GM18907 (cell line): Measurements from ENCODE around the gene BCL11A.
A peak's percentile ranks its signal among the peaks of the same experiment; 100 is the strongest.

Experiments
- ATAC-seq: cut with Tn5 transposase; IDR thresholded peaks from one replicate; pipeline ENCODE4 v1.9.1; 2021; ENCODE audit warnings: mild to moderate bottlenecking, moderate library complexity; ENCODE audit not compliant: unreplicated experiment

BCL11A gene

DNA sequence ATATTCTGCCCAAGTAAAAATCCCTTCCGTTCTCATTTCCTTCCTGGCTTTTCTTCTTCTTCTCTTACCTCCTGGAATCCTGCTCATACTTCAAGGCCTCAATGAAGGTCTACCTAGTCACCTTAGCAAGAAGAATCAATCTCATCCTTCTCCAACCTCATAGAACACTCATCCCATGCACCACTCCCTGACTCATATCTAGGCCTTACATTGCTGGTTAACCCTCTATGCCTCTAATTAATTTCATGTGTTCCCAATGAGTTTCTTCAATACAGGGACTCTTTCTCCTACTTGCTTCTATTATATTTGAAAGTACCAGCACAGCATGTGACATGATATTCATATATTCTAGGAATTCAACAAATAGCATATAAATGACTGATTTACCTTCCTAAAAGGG lies 63.0 kb downstream of the BCL11A start:
- no peak for ATAC-seq

DNA sequence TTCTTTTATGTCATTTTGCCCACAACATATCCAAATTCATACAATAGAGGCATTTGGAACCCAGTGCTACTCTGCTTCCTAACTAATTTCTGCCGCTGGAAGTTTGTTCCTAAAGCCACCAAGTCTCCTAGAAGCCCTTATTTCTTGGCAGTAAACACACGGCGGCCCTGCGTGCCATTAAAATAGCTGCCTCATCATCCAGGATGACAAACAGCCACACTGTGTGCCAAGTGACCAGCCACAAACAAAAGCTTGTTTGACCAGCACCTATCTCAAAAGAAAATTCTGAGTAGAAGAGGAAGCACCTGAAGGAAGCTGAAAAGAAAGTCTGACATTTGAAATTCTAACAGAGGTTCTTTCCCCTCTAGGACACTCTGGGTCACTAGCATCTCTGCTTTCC lies 64.2 kb downstream of the BCL11A start:
- ATAC-seq: no peak

DNA sequence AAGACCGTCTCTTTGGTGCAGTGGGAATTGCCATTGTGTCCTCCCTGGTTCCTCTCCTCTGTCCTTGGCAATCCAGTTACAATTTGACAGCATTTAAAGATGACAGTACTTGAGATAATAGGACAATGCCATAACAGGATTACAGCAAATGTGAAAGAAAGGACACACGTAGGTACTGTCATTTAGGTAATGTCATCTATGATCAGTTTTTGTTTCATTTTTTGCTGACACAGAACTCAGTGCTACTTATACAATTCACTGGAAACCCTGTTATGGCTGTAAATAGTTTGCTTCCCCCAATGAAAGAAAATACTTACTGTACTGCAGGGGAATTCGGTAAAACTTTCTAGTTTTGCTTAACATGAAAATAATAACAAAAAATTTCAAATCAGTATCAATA lies 65.2 kb downstream of the BCL11A start:
- peak; percentile 54 for ATAC-seq

DNA sequence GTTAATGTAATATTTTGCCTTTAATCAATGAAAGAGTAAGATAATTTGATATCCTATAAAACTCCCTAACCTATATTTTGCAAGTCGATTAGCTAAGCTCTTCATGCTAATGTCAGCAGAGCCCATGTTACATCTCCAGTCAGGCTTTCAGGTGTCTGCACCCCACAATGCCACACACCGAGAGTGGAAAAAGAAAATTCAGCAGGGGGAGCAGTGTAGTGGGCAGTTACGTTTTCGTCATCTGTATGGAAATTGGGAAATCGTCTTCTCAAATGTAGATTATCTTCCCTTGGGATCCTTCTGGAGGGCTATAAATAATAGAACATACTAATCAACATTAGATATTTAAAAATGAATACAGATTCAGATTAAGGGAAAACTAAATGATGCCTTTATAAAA lies 66.3 kb downstream of the BCL11A start:
- ATAC-seq: no peak

DNA sequence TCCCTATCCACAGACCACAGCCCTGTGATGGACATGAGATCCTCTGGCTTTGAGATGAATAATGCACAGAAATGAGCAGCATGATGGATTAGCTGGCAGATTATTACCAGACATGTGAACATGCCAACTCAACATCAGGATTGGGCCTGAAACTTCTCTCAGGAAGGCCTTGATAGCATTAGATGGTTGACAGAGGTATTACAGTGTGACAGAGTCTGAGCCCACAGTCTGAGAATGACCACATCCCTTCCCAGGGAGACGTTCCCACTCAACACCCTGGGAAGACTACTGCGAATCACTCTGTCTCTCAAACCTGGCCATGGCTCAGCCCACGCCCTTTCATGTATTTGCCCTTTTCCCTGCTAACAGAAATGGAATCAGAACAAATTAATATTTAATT lies 66.9 kb downstream of the BCL11A start:
- ATAC-seq: no peak

DNA sequence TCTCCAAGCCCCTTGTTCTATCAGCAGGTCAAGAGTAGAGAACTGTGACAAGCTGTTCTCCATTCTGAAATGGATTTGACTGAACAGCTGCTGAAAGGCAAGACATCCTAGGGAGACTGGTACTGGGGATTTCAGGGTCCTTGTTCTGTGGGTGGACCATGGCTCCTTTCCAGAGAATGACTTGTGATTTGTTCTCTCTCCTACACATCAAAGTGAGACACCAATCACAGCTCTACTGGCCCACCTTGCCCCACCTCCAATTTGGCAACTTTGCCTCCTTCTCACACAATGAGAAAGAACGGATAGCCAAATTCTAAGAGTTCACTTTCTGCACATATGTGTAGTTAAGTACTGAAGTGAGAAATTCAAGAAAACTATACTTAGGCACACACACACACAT lies 67.4 kb downstream of the BCL11A start:
- ATAC-seq: no peak

DNA sequence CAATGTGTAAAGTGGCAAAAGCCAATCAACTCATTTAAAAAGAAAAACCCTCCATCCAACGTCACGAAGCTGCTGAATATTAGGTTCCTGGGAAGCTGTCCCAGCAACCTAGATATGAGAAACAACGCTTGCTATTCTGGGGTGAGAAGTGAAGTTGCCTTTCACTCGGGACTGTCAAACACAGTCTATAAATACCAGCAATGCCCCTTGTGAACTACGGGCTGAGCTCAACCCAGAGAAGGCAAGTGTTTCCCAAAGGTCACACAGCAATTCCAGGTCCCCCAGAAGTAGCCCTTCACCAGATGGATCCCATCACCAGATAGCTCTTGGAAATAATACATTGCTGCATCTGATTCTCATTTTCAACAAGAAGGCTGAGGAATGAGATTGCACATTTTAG lies 67.9 kb downstream of the BCL11A start:
- no peak for ATAC-seq

DNA sequence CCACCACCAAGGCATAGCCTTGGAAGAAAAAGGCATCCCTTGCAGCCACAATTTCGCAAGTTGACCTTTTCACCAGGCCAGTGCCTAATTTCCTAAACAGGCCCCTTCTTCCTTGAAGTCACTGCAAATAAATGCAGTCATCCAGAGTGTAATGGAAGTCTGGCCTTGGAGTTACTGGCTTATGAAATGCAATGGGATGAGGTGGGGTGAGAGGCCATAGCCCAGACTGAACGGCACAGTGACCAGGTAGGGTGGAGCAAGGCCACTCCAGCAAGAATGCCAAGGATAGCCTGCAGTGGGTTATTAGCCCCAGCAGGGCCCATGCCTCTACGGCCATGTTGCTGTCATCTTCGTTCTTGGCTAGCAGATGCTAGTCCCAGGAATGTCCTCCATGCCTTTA lies 68.4 kb downstream of the BCL11A start:
- no peak for ATAC-seq

DNA sequence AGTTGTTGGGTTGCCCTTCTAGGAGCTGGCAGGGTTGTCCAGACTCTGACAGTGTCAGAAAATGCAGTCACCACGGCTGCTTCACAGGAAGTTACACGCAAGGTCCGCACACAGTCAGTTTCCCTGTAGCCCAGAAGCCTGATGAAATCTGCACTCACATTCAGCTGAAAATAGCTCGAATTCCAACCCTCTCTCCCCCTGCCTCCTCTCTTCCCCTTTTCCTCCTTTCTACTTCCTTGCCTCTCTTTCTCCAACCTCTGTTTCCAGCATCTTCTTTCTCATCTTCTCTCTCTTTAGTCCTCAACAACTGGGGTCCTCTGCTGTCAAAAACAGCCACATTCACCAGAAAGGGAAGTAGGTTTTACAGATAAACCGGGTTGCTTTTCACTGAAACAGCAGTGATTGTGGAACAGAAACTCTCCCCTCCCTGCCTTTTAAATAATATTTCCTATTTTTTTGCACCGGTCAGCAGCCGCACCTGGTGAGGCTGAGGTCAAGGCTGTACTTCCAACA lies 69.3 kb downstream of the BCL11A start:
- ATAC-seq: no peak

DNA sequence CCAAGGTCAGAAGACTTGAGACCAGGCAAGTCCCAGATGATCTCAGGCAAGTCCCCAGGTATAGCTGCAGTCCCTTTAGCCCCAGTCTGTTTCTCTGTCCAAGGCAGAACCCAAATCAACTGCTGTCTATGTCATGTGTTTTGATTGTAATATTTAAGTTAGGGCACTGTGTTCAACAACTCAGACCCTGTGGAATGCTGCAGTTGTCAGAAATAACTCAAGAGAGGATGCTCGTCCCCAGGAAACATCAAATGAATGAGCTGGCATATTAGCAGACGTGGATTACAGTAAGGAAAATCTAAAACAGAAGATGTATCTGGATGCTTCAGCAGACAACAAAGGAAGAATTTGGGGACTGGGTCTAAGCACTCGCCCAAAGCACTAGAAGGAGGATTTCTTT lies 70.1 kb downstream of the BCL11A start:
- ATAC-seq: no peak

DNA sequence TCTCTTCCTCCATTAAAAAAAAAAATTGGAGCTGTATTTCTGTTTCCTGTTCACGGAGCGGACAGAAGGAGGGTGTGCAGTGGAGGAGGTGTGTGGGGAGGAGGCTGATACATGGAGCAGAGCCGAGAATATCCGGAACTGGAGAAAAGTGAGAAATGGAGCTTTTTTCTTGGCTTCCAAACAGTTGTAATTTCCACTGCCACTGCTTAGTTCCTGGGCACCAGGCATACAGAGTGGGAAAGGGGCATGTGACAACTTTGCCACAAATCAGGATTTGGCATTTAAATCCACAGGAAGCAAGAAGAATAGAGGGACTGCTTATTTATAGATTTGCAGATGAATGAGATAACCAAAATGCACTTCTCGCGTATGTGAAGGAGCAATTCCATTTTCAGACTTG lies 71.2 kb downstream of the BCL11A start:
- no peak for ATAC-seq

DNA sequence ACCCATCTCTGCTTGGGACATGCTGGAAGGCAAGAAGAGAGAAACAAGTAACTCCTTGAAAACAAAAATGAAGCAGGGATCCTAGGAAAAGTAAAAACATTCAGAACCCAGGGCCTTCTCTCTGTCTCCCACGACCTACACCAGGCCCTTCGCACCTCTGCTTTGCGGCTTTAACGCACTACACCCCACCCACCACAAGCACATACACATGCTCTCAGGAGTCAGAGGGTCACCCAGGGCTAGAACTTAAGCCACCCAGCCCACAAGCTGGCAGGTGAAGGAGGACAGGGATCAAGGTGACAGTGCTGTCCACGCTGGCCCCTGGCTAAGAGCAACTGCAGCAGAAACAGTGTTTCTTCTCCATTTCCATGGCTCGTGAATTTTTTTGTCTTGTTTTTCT lies 72.2 kb downstream of the BCL11A start:
- no peak for ATAC-seq

DNA sequence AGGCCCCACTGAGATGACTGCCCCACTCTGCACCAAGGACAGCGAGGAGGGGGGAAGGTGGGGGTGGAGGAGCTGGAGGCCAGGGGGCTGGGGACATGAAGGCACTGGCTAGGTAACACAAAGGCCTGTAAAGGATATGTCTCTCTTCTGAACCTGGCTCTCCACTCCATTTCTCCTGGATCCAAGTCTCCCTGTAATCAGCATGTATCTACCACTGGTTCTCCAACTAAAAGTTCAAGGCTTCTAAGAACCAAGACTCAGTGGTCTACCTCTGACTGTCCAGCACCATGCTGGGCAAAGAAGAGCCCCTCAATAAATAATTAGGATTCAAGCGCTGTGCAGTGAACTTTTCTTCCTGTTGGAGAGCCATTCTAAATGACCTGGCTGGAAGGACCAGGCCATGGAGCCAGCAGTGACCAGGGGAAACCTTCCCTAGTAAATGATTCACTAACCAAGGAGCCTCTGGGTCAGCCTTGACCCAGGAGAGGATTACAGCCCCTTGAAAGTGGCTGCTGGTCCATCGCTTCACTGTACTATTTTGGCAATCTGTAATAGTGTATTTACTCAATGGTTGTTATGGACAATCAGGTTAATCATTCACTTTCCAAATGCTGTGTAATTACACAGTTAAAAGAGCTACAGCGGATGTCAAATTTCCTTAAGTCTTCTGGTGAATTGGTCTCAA lies 73.2 kb downstream of the BCL11A start:
- no peak for ATAC-seq

DNA sequence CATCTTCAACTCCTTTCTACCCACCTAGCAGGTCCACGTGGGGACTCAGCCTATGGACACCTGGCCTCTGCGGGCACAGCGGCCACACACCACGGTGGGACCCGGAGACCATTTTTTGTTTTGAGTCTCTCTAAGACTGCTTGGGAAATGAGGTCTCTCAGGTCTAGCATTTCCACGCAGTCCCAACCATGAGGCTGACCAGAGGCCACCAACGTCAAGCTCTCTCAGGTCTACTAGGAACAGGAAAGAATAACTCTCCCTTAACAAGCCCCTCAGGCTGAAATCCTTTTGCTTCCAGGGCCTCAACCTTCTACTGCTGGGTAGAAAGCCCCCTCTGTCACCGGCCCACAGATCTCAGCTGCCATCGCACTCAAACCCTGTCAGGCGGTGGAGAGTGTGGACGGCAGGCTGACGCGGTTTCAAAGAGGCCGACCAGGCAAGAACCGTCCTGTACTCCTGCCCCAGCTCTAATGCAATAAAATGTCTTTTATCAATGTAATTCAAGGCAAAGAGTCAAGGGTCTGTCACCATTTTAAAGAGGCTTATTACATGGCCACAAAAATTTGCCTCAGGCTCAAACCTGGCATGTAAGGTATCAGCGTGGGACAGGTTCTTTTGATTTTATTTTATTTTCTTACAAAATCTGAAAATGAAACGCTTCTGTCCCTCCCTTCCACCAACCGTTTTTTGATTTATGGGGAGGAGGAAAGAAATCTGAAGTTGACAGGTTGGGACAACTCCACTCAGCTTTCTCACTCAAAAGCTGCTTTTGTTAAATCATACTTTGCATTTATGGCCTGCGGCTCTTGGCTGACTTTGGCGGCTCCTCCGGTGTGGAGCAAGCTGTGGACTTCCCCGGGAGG lies 74.0 kb downstream of the BCL11A start:
- no peak for ATAC-seq

DNA sequence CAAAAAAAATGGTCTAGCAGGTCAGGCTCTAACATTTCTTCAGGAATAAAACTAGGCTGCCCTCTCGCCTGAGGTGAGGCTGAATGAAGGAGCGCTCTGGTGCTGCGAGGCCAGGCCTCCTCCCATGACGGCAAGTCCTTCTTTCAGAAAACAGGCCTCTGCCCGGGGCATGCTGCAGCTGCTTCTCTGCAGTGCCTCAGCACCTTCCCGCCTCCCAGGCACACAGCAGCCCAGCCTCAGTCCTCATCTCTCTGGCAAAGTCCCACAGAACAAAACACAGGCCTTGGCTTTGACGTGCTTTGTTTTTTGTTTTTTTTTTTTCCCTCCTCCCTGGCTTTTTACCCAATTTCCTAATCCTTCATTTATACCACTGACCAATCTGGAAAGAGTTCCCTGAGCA lies 74.8 kb downstream of the BCL11A start:
- no peak for ATAC-seq

DNA sequence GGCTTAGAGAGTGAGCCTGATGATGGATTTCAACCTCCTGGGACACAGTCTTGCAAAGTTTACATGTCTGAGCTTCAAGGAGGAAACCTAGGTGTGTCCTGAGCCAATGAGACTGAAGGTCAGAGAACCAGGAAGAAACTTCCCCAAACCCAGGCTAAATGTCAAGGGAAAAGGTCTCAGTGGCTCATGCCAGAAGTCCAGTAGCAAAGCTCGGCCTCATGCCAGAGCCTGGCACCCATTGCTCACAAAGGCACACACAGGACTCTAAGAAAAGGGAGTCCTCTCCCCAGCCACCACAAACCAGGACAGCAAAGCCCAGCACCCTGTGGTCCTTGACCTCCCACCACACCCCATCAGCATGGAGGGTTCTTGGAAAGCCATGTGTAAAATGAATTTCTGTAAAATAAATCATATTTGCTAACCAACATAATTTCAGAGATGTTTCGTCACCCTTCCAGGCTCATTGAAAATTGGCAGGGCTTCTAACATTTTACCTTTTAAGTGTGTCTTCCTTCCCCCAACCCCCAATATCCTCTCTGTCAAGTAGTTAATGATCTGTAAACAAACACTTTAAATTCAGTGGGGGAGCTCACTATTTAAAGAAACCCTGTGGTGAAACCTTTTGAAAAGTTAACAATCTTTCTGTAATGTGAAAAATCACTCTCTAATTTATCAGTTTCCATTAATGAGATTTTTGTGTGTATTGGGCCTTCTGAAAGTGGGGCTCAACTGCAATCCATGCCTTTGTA lies 77.1 kb downstream of the BCL11A start:
- ATAC-seq: peak; percentile 38

DNA sequence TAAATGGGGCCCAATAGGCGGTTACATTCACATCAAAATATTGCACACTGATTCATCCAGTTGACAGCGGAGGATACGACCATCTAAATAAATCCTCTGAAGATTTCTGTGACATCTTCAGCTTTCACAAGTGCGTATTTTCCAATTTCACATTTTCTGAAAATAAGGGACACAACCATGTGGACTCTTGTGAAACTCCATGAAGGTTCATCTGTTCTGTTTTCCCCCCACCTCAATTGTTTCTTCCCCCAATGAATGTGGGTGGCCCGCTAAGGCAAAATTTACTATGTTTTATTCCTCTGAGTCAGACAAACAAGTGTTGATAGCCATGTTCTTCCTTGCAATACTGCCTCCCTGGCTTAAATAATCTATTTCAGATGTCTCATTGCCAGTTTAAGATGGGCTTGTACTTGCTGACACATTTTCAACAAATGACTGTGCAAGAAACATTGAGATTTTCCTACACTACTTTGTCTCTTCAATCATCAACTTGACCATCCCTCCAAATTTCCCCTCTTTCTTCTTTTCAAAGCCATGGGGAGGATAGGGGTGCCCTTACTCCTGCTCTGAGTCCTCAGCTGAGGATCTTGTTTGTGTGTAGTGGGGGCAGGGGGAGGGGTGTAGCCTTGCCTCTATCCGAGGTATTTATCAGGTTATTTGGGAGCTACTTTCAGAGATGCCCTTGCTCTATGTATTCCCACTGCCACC lies 78.2 kb downstream of the BCL11A start:
- ATAC-seq: peak; percentile 51

DNA sequence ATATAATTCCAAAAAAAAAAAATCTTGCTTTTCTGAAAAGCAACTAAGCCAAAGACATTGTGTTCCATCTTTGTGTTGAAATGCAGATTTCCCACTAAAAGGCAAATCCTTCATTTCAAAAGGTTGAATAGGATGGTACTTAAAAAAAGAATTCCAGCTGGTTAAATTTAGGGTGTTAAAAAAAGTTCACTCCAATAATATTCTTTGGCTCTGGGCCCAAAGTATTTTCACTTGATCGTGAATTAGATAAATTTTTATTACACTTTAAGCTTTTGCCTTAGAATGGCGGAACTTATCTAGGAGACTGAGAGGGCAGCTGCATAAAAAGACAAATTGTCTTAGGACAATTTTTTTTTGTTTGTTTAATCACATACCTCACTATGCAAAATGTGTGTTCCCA lies 79.2 kb downstream of the BCL11A start:
- no peak for ATAC-seq

DNA sequence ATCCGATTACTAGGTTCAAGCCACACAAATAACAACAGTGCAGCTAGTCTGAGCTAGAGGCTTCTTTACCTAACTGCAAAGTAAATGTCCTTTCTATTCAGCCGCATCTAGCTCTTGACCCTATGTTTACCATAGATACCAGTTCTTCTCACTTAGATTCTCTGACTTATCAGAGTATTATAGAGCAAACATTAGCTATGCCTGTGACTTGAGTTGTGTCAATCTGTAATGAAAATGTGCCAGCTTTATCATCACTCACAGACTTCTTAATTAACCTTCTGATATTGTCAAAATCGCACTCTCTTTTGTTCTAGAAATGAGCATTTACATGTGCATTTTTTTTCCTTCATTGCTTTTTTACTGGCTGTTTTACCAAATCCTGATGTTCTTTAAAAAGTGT lies 79.9 kb downstream of the BCL11A start:
- ATAC-seq: no peak

DNA sequence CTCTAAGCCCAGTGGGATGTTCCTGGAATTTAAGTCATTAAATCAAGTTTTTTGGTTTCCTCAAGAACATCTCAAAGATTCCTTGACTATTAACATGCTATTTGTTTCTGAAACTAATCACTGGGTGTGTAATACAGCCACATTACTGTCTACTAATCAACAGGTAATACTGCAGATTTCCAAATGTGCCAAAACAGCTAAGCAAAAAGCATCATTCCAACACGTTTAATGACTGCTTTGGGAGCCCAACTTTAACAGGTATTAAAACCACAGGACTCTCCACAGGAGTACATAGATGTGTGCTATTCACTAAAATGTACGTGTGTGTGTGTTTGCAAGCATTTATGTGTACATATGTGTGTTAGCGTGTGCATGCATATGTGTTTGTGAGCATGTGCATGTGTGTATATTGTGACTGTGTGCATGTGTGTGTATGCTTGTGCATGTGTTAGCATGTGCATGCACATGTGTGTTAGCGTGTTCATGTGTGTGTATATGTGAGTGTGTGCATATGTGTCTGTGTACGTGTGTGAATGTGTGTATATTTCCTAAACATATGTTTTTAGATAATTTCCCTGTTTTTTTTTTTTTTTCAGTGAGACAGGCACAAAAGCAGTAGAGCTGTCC lies 80.7 kb downstream of the BCL11A start:
- ATAC-seq: no peak

DNA sequence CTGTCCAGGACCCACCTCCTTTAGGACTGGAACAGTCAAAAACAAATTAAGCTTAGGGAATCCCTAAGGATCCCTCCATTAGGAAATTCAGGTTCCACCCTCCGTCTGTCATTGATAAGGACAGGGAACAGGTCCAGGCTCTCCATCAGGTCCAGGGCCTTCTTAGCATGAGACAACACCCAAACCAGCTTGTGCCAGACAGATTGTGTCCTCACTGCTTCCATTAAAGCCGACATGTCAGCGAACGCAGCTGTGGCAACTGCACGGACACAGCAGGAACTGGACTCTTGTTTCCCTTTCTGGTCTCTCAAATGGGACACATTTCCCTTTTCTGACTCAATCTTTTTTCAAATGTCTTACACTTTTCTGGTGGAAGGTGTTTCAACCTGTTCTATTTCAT lies 81.4 kb downstream of the BCL11A start:
- no peak for ATAC-seq
